ENCODE data around the gene CTIF.

The CTIF gene

GRCh38 chr18:48599391-48599790 is 60.6 kb downstream of the CTIF start:
- Histone ChIP-seq H3K27ac (no peak overlapping the region), H3K9me3 (no peaks in the 10 kb centered on the region), H3K36me3 (no peaks in the 10 kb centered on the region), H3K4me1 (ENCODE audit: control insufficient read depth in 1 of 2, insufficient read depth in 1 of 2, low read depth in 1 of 2, low read length in 1 of 2) (no peaks in the 10 kb centered on the region), H3K4me3 (ENCODE audit: low read depth in 1 of 2, low read length in 1 of 2) (no peak overlapping the region), H3K27me3 (no peaks in the 10 kb centered on the region)
- no peak for TF ChIP-seq CTCF (IDR thresholded peaks at IDR 0.05)

GRCh38 chr18:48600046-48600445 is 61.2 kb downstream of the CTIF start:
- TF ChIP-seq CTCF (IDR thresholded peaks at IDR 0.05): no peak
- no peaks in the 10 kb centered on the region for H3K27me3 ChIP-seq
- H3K36me3 ChIP-seq: no peaks in the 10 kb centered on the region
- no peak overlapping the region for H3K4me3 ChIP-seq (ENCODE audit: low read depth in 1 of 2, low read length in 1 of 2)
- H3K4me1 ChIP-seq (ENCODE audit: control insufficient read depth in 1 of 2, insufficient read depth in 1 of 2, low read depth in 1 of 2, low read length in 1 of 2): no peaks in the 10 kb centered on the region
- H3K27ac ChIP-seq: no peak overlapping the region
- H3K9me3 ChIP-seq: no peaks in the 10 kb centered on the region

DNA sequence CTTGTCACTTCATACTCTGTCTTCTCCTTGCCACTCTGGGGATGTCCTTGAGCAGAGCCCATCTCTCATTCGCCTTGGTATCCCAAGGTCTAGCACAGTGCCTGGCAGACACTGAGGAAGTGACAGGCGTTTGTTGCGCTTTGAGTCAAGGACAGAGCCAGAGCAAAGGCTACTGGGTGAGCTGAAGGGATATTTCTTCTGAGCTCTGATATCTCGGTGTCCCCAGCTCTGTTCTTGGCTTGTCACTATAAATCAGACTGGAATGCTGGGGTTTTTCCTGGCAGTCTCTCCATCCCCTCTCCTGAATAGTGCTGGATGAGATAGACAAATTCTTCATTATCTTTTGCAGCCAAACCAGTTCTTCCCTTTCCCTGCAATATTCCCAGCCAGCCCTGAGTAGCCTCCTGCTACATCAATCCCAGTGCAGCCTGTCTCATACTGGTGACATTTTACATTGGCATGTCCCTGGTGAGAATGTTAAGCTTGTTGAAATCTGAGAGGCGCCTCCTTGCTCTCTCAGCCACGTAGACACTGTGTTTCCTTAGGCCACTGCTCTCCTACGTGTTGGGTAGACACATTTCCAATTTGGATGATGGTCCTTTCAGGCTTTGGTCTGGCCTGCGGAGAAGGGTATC is 61.7 kb downstream of the CTIF start:
- no peaks in the 10 kb centered on the region for H3K36me3 ChIP-seq
- no peaks in the 10 kb centered on the region for H3K9me3 ChIP-seq
- no peaks in the 10 kb centered on the region for H3K4me1 ChIP-seq (ENCODE audit: control insufficient read depth in 1 of 2, insufficient read depth in 1 of 2, low read depth in 1 of 2, low read length in 1 of 2)
- H3K27ac ChIP-seq: no peak overlapping the region
- H3K27me3 ChIP-seq: no peaks in the 10 kb centered on the region
- TF ChIP-seq CTCF (IDR thresholded peaks at IDR 0.05): no peak
- no peak overlapping the region for H3K4me3 ChIP-seq (ENCODE audit: low read depth in 1 of 2, low read length in 1 of 2)

DNA sequence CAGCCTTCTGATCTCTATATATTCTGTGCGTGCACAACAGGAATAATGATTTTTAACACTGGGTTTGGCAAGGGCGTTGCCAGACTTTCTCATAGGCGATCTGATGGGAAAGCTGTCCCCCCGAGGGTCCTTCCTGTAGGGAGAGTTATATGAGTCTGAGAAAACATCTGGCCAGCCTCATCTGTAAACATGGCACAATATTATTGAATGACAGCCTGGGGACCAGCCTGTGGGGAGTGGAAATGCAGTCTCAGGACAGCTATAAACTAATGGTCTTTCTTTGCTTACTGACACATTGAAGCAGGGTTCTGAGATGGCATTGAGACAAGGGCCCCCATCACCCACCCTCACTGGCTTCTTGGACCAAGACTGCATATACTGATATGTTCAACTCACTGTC is 62.5 kb downstream of the CTIF start:
- H3K27me3 ChIP-seq: no peaks in the 10 kb centered on the region
- no peak overlapping the region for H3K4me3 ChIP-seq (ENCODE audit: low read depth in 1 of 2, low read length in 1 of 2)
- H3K9me3 ChIP-seq: no peaks in the 10 kb centered on the region
- H3K36me3 ChIP-seq: no peaks in the 10 kb centered on the region
- no peak overlapping the region for H3K27ac ChIP-seq
- H3K4me1 ChIP-seq (ENCODE audit: control insufficient read depth in 1 of 2, insufficient read depth in 1 of 2, low read depth in 1 of 2, low read length in 1 of 2): no peaks in the 10 kb centered on the region
- TF ChIP-seq CTCF (IDR thresholded peaks at IDR 0.05): no peak

GRCh38 chr18:48602759-48603390 is 64.0 kb downstream of the CTIF start:
- H3K36me3 ChIP-seq: no peaks in the 10 kb centered on the region
- TF ChIP-seq CTCF (IDR thresholded peaks at IDR 0.05): no peak
- H3K4me1 ChIP-seq (ENCODE audit: control insufficient read depth in 1 of 2, insufficient read depth in 1 of 2, low read depth in 1 of 2, low read length in 1 of 2): no peaks in the 10 kb centered on the region
- no peak overlapping the region for H3K4me3 ChIP-seq (ENCODE audit: low read depth in 1 of 2, low read length in 1 of 2)
- H3K27me3 ChIP-seq: no peaks in the 10 kb centered on the region
- H3K9me3 ChIP-seq: no peaks in the 10 kb centered on the region
- H3K27ac ChIP-seq: no peak overlapping the region
